ENCODE measurements around the gene BCAS1.

The BCAS1 gene

DNA sequence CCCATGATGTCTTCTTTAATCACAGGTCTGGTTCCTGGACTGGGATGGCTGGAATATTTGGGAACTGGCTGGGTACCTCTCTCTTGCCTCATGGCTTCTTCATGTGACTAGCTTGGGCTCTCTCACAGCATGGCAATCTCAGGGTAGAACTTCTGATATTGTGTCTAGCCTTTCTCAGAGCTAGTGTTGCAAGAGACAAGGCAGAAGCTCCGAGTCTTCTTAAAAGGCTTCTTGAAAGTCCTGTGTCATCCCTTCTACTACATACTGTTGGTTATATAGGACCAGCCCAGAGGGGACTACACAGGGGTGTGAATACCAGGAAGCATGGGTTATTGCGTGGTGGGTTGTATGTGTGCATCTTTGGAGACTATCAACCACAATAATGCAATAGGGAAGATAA lies 23.3 kb downstream of the BCAS1 start:
- no peak for DNase-seq

DNA sequence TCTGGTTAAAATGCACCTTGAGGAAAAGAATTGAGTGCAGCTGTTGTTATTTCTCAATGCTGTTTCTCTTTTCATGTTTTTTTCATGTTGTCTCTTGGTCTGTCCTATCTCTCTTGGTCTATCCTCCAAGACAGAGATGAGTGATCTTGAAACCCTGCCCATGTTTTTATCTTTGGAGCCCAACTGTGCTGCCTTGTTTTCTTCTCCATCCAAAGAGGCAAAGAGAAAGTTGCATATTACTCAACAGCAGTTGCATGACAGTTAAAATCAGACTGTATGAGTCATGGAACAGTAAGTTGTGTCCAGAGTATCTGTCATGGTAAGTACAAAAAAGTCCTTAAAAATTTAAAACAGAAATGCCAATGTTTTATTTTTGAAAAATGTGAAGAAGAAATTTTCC lies 26.2 kb downstream of the BCAS1 start:
- no peak for DNase-seq

DNA sequence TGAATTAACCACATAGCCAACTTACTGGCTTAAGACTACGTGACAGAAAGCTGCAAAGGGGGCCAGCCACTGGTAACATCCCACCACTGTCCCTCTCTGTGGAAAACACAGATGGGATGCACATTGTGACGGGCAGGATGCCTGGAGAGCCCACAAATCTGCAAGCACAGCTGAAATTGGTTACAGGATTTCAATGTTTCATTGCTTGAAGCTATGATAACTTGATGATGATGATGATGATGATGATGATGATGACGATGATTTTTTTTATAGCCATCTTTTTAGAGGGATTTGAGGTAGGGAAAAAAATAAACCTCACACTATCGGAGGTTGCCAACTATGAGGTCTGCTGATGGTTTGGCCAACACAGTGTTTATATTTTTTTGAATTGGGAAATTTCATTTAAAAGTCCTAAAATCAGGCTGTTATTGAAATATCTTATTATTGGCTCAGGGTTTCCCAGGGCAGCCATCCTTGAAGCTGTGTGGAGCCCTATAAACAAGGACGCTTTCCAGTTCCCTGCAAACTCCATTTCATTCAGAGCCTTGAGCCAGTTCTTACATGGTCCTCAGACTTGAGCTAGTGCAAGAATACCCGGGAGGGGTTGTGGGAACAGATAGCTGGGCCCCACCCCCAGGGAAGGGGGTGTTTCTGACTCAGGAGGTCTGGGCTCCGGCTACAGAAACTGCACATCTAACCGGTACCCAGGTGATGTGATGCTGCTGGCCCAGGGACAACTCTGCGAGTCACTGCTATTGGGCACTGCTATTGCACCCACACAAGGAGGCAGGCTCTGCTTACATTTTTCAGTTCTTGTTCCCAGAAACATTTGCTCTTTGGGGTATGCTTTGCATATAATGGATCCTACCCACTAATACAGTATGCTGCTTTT lies 27.1 kb downstream of the BCAS1 start:
- DNase-seq = no peak

DNA sequence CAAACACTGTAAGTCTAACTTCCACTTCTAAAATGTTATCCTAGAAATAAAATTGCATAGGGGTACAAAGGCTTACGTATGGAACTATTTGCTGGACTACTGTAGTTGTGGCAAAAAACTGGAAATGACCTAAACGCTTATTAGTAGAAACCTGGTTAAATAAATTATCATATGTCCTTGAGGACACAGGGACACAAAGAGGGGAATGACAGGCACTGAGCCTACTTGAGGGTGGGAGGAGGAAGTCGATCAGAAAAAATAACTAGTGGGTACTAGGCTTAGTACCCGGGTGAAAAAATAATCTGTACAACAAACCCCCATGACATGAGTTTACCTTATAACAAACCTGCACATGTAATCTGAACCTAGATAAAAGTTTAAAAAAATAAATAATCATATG lies 28.4 kb downstream of the BCAS1 start:
- no peak for DNase-seq

DNA sequence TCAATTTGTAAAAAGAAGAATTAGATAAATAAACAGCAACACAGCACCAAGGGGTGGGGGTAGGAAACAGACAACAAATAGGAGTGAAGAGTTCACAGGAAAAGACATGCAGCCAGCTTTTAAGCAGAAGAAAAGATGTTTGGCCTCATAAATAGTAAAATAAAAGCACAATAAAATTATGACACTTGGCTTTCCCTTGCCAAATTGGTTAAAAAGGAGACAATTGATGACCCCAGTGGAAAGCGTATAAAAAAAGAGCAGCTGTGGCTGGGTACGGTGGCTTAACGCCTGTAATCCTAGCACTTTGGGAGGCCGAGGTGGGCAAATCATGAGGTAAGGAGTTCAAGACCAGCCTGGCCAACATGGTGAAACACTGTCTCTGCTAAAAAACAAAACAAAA lies 29.1 kb downstream of the BCAS1 start:
- DNase-seq = no peak

DNA sequence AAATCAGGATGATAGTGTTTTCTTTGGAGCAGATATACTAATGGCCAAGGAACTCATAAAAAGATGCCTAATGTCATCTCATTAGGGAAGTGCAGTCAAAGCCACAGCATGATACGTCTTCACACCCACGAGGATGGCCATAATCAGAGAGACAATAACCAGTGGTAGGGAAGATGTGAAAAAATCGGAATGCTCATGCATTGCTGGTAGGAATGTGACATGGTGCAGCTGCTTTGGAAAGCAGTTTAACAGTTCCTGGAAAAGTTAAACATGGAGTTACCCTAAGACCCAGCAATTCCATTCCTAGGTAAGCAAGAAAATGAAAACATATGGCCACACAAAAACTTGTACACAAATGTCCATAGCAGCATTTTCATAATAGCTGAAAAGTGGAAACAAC lies 29.9 kb downstream of the BCAS1 start:
- DNase-seq = no peak

DNA sequence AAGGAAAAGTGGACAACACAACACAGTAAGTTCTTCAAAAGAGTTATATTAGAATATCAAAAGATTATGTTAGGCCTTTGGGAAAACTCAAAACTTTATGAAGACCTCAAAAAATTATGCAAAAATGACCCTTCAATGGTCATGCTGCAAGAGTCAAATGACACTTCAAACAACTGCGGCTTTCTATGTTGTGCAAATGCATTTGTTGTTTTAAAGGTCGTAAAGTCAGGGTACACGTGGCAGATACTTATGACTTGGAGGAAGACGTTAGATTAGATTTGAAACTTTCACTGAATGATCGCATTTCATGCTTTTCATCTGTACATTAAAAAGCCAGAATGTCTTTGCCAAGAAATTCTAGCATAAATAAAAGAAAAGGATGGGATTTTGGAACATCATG lies 31.4 kb downstream of the BCAS1 start:
- DNase-seq = no peak

DNA sequence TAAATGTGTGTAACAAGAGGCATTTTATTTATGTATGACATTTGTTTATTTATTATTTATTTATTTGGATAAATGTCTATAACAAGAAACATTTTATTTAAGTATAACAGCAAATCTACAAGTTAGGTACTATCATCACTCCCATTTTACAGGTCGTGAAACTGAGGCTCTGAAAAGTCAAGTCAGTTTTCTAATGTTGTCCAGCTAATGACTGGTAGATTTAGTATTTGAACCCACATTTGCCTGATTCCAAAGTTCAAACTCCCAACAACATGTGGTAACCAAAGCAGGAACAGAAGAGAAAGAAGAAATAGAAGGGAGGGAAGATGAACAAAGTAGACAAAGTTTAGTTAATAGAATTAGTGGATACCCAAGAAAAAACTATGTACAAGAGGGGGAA lies 32.9 kb downstream of the BCAS1 start:
- no peak for DNase-seq

DNA sequence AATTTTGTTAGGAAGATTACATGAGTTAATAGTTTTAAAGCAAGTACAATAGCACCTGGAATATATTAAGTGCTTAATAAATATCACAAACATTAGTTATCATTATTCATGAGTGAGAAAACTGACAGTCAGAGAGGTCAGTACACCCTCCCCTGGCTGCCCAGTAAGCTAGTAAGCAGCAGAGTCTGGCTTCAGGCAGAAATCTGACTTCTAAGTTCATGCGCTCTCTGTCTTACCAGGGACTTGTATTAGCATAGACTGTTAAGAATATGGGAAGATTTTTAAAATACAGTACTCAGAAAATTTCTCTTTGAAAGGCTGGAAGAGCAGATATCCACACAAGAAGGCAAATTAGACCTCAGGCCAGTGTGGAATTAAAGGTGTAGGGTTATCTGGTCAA lies 40.8 kb downstream of the BCAS1 start:
- DNase-seq = no peak

DNA sequence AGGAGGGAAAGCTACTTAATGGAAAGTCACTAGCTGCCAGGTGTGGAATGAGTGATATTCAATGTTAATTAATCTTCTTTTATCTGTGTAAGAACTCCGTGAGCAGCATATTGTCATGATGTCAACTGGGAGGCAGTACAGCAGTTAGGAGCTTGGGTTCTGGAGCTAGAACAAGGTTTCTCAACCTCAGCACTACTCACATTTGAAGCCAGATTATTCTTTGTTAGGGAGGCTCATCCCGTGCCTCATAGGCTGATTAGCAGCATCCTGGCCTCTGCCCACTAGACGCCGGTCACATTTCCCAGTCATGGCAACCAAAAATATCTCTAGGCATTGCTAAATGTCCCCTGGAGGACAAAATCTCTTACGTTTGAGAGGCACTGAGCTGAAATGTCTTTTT lies 41.2 kb downstream of the BCAS1 start:
- no peak for DNase-seq

DNA sequence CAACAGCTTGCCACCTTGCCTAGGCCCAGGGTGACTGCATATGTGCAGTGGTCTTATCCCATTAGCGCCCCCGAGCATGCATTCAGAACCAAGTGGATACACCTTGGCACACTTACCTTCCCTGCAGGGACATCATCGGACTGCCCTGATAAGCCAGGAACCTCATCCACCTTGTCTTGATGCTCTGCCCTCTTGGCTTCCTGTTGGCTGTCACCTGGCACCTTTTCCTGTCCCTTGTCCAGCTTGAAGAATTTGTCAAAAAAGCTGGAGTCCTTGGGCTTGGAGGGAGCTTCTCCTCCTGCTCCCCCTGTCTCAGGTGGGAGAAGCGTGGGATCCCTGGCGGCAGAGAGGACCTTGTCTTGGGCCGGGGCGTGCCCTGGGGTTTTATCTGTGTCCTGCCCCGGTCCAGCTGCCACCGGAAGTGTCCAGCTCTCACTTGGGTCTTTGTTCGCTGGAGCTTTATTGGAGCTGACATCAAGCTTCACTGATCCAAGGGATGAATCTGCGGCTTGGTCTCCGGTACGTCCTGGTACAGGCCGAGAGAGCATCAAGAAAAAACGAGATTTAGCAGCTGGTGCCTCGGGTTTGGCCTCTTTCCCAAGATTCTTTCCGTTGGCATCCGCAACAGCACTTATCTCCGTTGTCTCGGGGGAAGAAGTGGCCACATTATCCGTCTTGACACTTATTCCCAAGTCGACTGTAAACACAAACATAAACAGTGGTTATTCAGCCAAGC lies 42.0 kb downstream of the BCAS1 start:
- no peak for DNase-seq

DNA sequence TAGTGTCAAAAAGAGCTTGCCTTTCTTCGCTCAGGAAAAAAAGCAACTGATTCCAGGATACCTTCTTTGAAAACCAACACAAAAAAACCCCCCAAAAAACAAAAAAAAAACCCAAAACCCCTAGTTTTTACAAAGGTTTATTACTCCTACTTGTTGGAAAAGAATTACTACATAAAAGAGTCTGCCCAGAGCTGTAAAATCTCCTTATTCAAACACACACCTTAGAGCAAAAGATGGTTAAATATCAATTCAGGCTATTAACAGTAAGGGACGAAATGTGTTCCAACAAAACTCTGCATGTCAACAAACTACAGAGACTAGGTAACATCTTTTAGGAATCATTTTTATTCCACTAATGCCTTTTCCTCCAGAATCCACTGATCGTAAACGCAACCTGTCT lies 42.7 kb downstream of the BCAS1 start:
- DNase-seq = no peak

DNA sequence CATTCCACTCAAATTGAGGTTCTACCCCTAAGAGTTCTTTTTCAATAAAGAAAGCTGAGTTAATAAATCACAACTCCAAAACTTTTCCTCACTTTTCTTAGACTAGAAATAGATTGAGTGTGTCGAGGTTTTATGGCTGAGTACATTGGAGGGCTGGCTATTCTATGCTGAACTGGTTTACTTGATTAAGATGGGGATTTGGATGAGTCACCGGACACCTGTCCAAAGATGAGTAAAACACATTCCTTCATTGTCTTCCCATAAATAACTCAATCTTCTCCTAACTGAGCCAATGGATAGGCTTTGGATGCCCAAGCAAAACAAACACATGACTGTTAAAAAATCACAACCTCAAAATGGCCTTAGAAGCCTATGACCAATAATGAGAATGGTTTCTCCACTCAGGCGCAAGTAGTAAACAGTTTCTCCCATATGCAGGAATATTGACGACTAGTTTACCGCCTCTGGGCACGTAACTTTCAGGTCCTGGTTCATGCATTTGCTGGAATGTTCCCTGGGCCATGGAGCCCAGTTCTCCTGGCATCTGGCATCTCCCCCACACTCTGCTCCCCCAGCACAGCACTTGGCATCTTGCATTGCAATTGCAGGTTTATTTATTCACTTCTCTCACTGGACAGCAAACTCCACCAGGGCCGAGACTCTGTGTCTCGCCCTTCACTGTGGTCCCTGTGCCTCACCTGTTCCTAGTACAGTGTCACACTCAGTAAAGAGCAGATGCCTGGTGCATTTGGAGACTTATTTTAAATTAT lies 43.9 kb downstream of the BCAS1 start:
- no peak for DNase-seq

DNA sequence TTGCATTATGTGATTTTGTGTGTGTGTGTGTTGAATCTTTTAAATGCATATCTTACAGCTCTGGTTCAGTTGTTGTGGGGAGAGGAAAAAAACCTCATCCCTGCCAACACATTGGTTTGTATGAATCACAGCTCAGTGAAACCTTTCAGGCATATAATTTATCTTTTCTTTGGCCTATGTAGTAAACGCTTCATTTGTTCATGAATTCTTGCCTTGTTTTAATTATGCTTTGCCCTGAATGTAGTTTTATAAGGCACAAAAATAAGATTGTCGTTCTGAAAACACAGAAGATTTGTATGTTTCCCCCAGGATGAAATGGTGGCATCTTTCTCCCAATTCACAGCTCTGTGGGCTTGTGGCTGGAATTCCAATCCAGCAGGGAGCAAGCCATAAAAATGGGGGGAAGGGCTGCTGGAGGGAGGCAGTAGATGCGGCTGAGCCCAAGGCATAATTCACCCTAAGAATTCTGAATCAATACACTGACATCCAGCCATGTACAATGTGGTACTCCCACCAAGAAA lies 45.1 kb downstream of the BCAS1 start:
- no peak for DNase-seq

DNA sequence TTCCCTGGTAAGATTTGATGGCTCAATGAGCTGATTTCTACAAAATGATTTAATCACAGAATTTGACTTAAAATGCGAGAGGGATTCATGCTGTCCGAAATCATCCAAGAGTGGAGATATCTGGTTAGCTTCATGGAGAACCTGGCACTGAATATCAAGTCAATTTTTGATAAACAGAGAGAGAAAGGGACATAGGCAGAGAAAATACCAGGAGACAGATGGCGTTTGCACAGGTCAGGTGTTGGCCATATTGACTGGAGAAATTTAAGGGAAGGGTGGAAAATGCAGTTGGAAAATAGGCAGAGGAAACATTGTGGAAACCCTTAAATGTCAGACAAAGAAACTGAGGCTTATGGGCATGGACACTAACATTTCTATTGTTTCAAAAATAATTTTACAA lies 47.0 kb downstream of the BCAS1 start:
- DNase-seq = no peak

DNA sequence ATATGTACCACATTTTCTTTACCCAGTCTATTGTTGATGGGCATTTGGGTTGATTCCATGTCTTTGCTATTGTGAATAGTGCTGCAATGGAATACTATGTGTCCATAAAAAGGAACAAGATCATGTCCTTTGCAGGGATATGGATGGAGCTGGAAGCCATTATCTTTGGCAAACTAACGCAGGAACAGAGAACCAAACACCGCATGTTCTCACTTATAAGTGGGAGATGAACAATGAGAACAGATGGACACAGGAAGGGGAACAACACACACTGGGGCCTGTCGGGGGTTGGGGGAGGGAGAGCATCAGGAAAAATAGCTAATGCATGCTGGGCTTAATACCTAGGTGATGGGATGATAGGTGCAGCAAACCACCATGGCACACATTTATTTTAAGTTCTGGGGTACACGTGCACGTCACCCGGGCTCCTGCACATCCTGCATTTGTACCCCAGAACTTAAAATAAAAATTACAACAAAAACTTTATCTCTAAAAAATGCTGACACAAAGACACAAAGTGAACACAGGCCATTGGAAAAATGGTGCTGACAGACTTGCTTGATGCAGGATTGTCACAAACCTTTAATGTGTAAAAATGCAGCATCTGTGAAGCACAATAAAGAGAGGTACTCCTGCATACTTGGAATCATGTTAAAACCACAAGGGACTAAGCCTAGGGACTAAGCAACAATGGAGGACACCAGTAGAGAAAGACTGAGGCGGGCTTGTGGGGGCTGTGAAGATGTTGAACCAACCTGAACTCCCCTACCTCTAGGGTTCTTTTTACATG lies 48.8 kb downstream of the BCAS1 start:
- no peak for DNase-seq

DNA sequence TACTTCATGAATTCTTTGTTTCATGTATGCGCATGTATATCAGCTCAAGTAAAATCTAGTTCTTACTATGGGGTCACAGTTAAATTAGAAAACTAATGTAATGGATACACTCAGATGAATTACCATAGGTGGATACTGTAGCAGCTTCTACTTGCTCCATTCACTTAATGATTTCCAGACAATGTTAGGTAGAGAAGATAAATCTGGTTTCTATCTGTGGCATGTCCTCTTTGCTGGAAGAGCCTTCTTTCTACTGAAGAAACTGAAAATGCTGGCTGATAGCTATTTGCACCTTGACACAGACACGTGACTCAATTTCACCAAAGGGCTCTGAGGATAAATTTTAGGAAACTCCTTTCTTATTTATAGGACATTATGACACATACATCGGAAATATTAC lies 49.5 kb downstream of the BCAS1 start:
- DNase-seq = no peak

DNA sequence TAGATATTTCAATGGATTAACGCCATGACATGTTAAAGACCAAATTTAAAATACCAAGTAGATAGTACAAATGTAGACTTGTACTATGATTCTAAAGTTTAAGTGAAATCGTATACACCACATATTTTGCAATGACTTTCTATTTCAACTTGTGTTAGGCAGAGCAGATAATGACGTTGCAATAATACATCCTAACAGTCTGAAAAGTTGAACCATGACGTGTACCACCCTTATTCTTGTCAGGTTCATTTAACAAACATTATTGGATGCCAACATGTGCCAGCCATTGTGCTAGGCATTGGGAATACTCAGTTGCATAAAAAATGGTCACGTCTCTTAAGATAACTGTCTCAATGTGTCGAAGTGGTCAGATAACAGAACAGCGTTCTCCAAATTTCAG lies 50.0 kb downstream of the BCAS1 start:
- no peak for DNase-seq

DNA sequence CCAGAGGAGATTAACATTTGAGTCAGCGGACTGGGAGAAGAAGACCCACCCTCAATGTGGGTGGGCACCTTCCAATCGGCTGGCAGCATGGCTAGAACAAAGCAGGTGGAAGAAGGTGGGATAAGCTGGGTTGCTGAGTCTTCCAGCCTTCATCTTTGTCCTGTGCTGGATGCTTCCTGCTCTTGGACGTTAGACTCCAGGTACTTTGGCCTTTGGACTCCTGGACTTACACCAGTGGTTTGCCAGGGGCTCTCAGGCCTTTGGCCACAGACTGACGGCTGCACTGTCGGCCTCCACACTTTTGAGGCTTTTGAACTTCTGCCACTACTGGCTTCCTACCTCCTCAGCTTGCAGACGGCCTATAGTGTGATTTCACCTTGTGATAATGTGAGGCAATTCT lies 50.8 kb downstream of the BCAS1 start:
- DNase-seq = no peak

DNA sequence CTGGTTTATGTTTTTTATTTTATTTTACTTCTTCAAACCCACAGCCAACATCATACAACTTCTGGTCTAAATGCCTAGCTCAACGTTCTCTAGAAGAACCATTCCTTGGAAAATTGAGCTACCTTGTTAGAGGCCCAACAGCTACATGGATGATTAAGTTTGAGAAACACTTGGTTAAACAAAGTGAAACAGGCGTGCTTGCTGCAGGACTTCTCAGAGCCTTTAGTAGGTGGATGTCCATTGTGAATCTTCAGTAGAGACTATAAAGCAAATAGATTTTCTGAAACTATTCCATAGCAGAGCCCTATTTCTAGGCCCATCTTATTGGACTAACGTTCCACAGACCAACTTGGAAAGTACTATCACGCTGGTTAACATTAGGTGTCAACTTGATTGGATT lies 51.3 kb downstream of the BCAS1 start:
- no peak for DNase-seq

DNA sequence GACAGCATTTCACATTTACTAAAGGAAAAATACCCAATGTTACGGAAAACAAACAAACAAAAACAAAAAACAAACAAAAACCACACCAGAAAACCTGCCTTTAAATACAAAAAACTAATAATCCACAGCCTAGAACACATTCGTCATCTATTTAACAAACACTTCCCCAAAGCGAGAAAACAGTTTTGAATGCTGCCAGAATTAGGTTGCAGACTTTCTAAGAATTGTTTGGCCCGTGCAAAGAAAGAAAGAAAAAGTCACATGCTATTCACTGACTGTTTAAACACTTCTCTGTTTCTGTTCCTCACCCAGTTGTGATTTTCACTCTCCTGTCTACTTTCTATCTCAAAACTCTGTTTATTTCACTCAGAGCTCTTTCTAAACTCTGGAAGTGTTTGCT lies 52.5 kb downstream of the BCAS1 start:
- DNase-seq = no peak

DNA sequence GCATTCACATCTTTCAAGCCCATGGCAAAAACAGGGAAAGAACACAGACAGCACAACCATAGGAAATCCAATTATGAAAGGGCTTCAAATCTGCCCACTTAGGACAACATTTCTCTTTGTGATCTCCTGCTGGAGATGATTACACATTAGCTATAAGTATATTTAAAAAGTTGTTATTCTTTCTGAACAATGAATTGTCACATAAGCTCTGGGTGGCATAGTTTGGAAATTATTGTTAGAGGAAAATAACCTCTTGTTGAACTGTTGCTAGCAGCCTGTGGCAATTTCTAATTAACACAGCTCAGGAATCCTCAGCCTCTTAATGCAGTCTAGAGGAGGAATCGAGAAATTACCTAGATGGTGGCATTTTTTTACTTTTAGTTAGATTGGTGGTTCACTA lies 54.9 kb downstream of the BCAS1 start:
- no peak for DNase-seq
